ENCODE data around the gene IFI6.
"Not testable (repeated sequence)": the region's sequence is repeated elsewhere in the genome, so short reads cannot be mapped to it uniquely, and the experiment has no call there.

The IFI6 gene

DNA sequence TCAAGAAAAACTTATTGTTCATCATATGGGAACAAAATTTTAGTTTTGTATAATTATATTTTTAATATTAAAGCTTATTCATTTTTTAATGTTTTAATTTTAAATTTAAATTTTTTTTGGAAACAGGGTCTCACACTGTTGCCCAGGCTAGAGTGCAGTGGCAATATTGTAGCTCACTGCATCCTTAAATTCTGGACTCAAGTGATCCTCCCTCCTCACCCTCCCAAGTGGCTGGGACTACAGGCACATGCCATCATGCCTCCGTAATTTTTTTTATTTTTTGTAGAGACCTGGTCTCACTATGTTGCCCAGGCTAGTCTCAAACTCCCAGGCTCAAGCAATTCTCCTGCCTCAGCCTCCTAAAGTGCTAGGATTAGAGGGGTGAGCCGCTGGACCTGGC lies 33.6 kb upstream of the IFI6 start:
- no peak for DNase-seq (ENCODE audit: low read depth)
- H3K4me3 ChIP-seq (replicated peaks; ENCODE audit: low read depth, low read length), result no peak overlapping the region
- TF ChIP-seq, protein P1, sequence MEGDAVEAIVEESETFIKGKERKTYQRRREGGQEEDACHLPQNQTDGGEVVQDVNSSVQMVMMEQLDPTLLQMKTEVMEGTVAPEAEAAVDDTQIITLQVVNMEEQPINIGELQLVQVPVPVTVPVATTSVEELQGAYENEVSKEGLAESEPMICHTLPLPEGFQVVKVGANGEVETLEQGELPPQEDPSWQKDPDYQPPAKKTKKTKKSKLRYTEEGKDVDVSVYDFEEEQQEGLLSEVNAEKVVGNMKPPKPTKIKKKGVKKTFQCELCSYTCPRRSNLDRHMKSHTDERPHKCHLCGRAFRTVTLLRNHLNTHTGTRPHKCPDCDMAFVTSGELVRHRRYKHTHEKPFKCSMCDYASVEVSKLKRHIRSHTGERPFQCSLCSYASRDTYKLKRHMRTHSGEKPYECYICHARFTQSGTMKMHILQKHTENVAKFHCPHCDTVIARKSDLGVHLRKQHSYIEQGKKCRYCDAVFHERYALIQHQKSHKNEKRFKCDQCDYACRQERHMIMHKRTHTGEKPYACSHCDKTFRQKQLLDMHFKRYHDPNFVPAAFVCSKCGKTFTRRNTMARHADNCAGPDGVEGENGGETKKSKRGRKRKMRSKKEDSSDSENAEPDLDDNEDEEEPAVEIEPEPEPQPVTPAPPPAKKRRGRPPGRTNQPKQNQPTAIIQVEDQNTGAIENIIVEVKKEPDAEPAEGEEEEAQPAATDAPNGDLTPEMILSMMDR (IDR thresholded peaks at IDR 0.05; ENCODE audit: low read length, missing control alignments), result no peak

DNA sequence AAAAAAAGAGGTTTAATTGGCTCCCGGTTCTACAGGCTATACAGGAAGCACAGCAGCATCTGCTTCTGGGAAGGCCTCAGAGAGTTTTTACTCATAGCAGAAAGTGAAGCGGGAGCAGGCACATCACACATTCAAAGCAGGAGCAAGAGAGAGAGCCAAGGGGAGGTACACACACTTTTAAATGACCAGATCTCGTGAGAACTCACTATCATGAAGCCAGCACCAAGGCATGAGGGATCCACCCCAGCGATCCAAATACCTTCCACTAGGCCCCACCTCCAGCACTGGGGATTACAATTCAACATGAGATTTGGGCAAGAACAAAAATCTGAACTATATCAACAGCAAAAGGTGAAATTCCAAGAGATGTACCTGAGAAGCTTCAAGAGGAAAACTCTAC lies 33.0 kb upstream of the IFI6 start:
- TF ChIP-seq, protein P1 (IDR thresholded peaks at IDR 0.05; ENCODE audit: low read length, missing control alignments), result no peak
- no peak overlapping the region for H3K4me3 ChIP-seq (replicated peaks; ENCODE audit: low read depth, low read length)
- no peak for DNase-seq (ENCODE audit: low read depth)

- not testable (repeated sequence) for DNase-seq (ENCODE audit: low read depth); H3K4me3 ChIP-seq (replicated peaks; ENCODE audit: low read depth, low read length)
These were observed 24.8 kb upstream of the IFI6 start for GRCh38 chr1:27696835-27697234.

DNA sequence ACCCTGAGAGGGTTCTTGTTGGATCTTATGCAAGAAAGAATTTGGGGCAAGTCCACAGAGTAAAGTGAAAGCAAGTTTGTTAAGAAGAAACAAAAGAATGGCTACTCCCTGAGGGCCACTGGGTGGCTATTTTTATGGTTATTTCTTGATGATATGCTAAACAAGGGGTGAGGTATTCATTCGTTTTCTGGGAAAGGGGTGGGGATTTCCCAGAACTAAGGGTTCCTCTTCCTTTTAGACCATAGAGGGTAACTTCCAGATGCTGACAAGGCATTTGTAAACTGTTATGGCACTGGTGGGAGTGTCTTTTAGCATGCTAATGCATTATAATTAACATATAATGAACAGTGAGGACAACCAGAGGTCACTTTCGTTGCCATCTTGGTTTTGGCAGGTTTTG lies 18.2 kb upstream of the IFI6 start:
- no peak for DNase-seq (ENCODE audit: low read depth)
- TF ChIP-seq, protein P1 (IDR thresholded peaks at IDR 0.05; ENCODE audit: low read length, missing control alignments), result no peak
- no peak overlapping the region for H3K4me3 ChIP-seq (replicated peaks; ENCODE audit: low read depth, low read length)

- TF ChIP-seq, protein P1 (IDR thresholded peaks at IDR 0.05; ENCODE audit: low read length, missing control alignments), result no peak
- DNase-seq (ENCODE audit: low read depth), result peak; percentile 41
- no peak overlapping the region for H3K4me3 ChIP-seq (replicated peaks; ENCODE audit: low read depth, low read length)
These were observed 17.6 kb upstream of the IFI6 start for GRCh38 chr1:27689423-27690173.

DNA sequence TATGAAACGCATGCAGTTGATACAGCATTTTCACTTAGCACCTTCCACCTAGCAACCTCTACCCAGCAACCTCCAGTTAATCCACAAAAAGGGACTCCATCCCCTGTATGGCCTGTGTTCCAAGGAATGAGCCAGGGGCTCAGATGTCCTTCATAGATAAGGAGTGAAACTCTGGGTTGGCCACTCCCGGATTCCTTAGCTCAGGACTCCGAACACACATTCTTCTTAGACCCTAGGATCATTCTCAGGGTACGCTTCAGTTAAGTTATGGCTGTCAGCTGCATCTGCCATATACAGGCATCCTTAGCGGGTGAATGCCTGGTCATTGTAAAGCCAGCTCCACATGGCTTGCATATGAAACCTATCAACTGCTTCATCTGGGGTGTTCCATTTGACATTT lies 15.9 kb upstream of the IFI6 start:
- no peak overlapping the region for H3K4me3 ChIP-seq (replicated peaks; ENCODE audit: low read depth, low read length)
- TF ChIP-seq, protein P1 (IDR thresholded peaks at IDR 0.05; ENCODE audit: low read length, missing control alignments), result no peak
- DNase-seq (ENCODE audit: low read depth), result no peak

DNA sequence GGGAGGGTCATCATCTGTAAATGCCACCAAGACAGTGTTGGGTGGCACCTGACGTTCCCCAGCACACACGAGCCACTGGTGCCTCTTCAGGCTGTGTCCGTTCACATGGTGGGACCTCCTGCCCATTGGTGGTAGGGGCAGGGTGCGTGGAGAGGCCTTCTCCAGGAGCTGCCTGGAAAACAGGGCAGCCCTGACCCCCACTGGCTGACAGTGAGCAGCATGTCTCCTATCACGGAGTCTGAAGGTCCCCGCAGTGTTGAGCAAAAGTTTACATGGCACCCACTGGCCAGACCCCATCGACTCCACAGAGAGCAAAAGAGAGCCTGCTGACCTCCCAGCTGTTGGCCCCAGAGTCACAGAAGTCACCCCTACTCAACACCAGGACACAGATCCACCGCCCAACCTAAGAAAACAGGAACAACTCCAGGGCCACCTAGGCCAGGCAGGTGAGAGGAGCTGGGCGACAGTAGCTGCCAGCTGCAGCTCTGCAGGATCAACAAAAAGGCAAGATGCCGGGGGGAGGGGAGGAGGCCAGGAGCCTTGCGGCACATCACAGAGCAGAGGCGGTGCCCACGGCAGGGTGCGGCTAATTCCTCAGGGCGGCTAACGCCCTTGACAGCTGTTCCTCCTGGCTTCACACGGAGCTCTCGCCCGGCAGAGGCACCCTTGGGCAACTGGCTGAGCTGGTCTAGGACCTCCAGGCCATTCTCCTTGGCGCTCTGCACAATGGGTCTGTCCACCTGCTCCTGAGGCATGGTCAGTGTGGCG lies 14.4 kb upstream of the IFI6 start:
- H3K4me3 ChIP-seq (replicated peaks; ENCODE audit: low read depth, low read length), result no peak overlapping the region
- no peak for DNase-seq (ENCODE audit: low read depth)
- TF ChIP-seq, protein P1 (IDR thresholded peaks at IDR 0.05; ENCODE audit: low read length, missing control alignments), result no peak

Measured in fibroblast of pulmonary artery (primary cell).